ENCODE measurements around the gene ROBO2.

ROBO2 gene

DNA sequence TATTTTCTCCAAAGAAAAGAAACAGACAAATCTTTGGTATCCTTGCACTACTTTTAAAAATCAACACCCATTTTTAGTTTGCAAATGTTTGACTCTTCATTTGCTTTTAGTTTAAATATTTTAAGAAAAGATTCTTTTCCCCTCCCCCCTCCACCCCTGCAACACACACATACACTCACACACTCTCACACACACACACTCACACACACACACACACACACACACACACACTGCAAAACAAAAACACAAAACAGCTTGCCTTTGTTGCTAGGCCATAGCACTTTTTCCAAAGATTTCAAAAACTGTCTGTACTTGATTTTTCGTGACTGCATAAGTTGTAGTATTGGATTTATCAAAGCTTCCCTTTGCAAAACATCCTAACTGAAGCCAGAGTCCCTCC, 26.9 kb downstream of the ROBO2 start:
- TF ChIP-seq, protein P1, sequence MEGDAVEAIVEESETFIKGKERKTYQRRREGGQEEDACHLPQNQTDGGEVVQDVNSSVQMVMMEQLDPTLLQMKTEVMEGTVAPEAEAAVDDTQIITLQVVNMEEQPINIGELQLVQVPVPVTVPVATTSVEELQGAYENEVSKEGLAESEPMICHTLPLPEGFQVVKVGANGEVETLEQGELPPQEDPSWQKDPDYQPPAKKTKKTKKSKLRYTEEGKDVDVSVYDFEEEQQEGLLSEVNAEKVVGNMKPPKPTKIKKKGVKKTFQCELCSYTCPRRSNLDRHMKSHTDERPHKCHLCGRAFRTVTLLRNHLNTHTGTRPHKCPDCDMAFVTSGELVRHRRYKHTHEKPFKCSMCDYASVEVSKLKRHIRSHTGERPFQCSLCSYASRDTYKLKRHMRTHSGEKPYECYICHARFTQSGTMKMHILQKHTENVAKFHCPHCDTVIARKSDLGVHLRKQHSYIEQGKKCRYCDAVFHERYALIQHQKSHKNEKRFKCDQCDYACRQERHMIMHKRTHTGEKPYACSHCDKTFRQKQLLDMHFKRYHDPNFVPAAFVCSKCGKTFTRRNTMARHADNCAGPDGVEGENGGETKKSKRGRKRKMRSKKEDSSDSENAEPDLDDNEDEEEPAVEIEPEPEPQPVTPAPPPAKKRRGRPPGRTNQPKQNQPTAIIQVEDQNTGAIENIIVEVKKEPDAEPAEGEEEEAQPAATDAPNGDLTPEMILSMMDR (IDR thresholded peaks at IDR 0.05; ENCODE audit: insufficient read depth, missing control alignments) = no peak
- DNase-seq (ENCODE audit: insufficient read length, low spot score) = no peak
- FAIRE-seq = no peak

- DNase-seq (ENCODE audit: insufficient read length, low spot score) (no peak), FAIRE-seq (no peak)
- TF ChIP-seq, protein P1 (IDR thresholded peaks at IDR 0.05; ENCODE audit: insufficient read depth, missing control alignments) = no peak
These were observed 28.9 kb downstream of the ROBO2 start for GRCh38 chr3:77068808-77069207.

DNA sequence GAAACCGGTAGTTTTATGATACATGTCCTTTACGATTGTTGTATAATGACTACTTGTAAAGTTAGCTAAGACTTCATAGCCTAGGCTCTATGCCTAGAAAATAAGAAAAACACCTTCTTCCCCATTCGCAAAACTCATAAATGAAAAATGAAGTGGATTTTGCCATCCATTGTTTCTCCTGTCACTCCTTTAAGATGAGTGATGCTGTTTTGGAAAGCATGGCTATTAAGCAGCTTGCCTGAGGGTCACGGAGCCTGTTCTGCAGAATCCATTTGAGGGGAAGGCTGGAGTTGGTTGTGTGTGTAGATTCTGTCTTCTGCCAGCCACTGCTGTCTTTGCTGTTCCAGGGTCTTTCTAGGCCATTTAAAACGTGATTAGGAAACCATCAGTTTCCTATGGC, 31.5 kb downstream of the ROBO2 start:
- FAIRE-seq (no peak), DNase-seq (ENCODE audit: insufficient read length, low spot score) (no peak)
- TF ChIP-seq, protein P1 (IDR thresholded peaks at IDR 0.05; ENCODE audit: insufficient read depth, missing control alignments) = no peak

DNA sequence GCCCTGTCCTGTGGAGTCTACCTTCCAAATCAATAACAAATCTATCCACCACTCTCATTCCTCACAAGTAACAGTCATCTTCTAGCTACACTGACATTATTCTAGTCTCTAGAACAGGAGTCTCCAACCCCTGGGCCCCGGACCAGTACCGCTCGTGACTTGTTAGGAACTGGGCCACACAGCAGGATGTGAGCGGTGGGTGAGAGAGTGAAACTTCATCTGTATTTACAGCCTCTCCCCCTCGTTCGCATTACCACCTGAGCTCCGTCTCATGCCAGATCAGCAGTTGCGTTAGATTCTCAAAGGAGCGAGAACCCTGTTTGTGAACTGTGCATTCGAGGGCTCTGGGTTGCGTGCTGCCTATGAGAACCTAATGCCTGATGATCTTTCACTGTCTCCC, 31.9 kb downstream of the ROBO2 start:
- DNase-seq (ENCODE audit: insufficient read length, low spot score) = no peak
- no peak for FAIRE-seq

DNA sequence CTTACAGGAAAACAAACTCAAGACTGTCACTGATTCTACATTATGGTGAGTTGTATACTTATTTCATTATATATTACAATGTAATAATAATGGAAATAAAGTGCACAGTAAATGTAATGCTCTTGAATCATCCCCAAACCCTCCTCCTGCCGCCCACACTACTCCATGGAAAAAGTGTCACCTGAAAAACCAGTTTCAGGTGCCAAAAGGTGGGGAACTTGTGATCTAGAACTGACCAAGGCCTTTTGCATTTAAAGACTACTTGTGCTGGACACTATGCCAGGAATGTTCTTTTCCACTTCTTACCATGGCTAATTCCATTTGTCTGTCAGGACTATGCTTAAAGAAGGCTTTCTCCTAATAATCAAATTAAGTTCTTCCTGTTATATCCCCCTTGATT, 32.3 kb downstream of the ROBO2 start:
- DNase-seq (ENCODE audit: insufficient read length, low spot score) (no peak), FAIRE-seq (no peak)
- TF ChIP-seq, protein P1 (IDR thresholded peaks at IDR 0.05; ENCODE audit: insufficient read depth, missing control alignments) = no peak

More for the DNA sequence above, 31.9 kb downstream of the ROBO2 start:
- TF ChIP-seq, protein P1 (IDR thresholded peaks at IDR 0.05; ENCODE audit: insufficient read depth, missing control alignments) = no peak

- TF ChIP-seq, protein P1 (IDR thresholded peaks at IDR 0.05; ENCODE audit: insufficient read depth, missing control alignments) = no peak
- no peak for FAIRE-seq
- DNase-seq (ENCODE audit: insufficient read length, low spot score) = no peak
These were observed 38.4 kb downstream of the ROBO2 start for GRCh38 chr3:77078279-77078678.

GRCh38 chr3:77079988-77080610, 40.2 kb downstream of the ROBO2 start:
- DNase-seq (ENCODE audit: insufficient read length, low spot score) = no peak
- peak; percentile 94 for FAIRE-seq
- TF ChIP-seq, protein P1 (IDR thresholded peaks at IDR 0.05; ENCODE audit: insufficient read depth, missing control alignments) = no peak

Measured in D721Med (cell line).